AG04450 (cell line): ENCODE results near the gene SLC27A3. TPM values are rescaled to one million over a fixed set of nuclear protein-coding genes. Genes with fewer than 3 reads are reported as not detected.

Source experiments
- CTCF ChIA-PET: fragments of 300-600, 350-600 bp; formaldehyde crosslinking; extraction: SDS; loops from one replicate; lab custom pipeline; 2022; ENCODE audit warnings: antibody characterized with exemption, inconsistent platforms; lab: Charles Lee
- POLR2A ChIA-PET: fragments of 350-600 bp; formaldehyde crosslinking; extraction: SDS; loops from one replicate; lab custom pipeline; 2021; ENCODE audit warnings: antibody characterized with exemption, inconsistent platforms; lab: Yijun Ruan, JAX
- DNase-seq: peaks from one replicate; pipeline ENCODE4 v3.0.0-alpha.2; 2011; ENCODE audit warnings: low read depth, low spot score
- H3K27ac ChIP-seq: one replicate; pipeline ENCODE4 v1.5.1; 2012; ENCODE audit warnings: low read depth, low read length, control low read depth
- H3K27me3 ChIP-seq: one replicate; pipeline ENCODE4 v1.6.0; 2012; ENCODE audit warnings: low read length; ENCODE audit not compliant: control insufficient read depth, insufficient read depth
- H3K4me3 ChIP-seq: 2 replicates; pipeline ENCODE4 v1.5.1; 2011; ENCODE audit warnings: mild to moderate bottlenecking, low read depth, low read length, control low read depth
- H3K9me3 ChIP-seq: 2 replicates; pipeline ENCODE4 v1.5.1; 2012; ENCODE audit warnings: low read length; ENCODE audit not compliant: control insufficient read depth, insufficient read depth
- polyA plus RNA-seq: library from polyadenylated mRNA; depleted of rRNA; stranded (reverse); fragments of >200 nt; gene quantifications from 2 replicates; pipeline ENCODE4 v1.2.3, GENCODE V29; 2011
- TF ChIP-seq, protein P1 (sequence below): IDR thresholded peaks from 2 replicates; pipeline ENCODE4 v1.5.1; 2011; ENCODE audit warnings: low read depth, low read length, control low read depth, inconsistent platforms

Gene SLC27A3
- polyA plus RNA-seq, 1 experiment, result 9.9 TPM

DNA sequence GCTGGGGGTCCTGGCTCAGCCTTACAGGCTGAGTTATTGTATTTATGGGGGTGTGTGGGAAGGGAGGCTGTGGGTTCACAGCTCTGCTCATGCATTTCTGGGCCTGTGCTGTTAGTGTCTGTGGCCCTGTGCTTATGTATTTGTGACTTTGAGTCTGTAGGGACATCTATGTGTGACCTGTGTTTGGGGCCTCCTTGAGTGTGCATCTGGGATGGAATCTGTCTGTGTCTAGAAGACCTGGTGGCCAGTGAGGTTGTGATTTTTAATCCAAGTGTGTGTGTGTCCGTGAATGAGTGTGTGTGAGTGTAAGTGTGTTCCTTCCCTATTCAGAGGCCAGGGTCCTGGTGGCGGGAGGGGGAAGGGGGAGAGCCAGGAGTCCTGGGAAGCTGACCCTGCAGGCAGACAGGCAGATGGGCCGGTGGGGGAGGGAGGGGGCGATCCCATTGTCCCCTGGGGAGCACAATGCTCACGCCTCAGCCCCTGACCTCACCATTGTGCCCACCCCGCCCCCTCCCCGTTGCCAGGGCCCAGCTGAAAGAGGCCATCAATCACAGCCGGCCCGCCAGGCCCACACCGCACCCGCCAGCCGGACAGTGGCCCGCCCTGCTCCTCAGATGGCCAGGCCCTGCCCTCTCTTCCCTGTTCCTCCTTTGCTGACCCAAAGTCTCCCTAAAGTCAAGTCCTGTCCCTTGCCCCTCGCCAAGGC, 19.6 kb downstream of the SLC27A3 start:
- no peak for DNase-seq
- no peaks in the 10 kb centered on the region for H3K27me3 ChIP-seq
- no peak overlapping the region for H3K27ac ChIP-seq
- TF ChIP-seq, protein P1, sequence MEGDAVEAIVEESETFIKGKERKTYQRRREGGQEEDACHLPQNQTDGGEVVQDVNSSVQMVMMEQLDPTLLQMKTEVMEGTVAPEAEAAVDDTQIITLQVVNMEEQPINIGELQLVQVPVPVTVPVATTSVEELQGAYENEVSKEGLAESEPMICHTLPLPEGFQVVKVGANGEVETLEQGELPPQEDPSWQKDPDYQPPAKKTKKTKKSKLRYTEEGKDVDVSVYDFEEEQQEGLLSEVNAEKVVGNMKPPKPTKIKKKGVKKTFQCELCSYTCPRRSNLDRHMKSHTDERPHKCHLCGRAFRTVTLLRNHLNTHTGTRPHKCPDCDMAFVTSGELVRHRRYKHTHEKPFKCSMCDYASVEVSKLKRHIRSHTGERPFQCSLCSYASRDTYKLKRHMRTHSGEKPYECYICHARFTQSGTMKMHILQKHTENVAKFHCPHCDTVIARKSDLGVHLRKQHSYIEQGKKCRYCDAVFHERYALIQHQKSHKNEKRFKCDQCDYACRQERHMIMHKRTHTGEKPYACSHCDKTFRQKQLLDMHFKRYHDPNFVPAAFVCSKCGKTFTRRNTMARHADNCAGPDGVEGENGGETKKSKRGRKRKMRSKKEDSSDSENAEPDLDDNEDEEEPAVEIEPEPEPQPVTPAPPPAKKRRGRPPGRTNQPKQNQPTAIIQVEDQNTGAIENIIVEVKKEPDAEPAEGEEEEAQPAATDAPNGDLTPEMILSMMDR, result no peak
- no peak overlapping the region for H3K4me3 ChIP-seq
- ChIA-PET CTCF (interaction anchor here (0.7 to 4.3 kb wide), 2 partner anchors 191 to 250 kb away, joined by 6 to 44 read pairs; partner anchors contain the start of gene RAB13), POLR2A (interaction anchor here (0.6 kb wide), 1 partner anchor 195 kb away, joined by 3 read pairs; no protein-coding TSS in a partner anchor)
- H3K9me3 ChIP-seq, result peaks cover 4% of the 10 kb centered on the region; the same call in 1 of the 2 replicates

DNA sequence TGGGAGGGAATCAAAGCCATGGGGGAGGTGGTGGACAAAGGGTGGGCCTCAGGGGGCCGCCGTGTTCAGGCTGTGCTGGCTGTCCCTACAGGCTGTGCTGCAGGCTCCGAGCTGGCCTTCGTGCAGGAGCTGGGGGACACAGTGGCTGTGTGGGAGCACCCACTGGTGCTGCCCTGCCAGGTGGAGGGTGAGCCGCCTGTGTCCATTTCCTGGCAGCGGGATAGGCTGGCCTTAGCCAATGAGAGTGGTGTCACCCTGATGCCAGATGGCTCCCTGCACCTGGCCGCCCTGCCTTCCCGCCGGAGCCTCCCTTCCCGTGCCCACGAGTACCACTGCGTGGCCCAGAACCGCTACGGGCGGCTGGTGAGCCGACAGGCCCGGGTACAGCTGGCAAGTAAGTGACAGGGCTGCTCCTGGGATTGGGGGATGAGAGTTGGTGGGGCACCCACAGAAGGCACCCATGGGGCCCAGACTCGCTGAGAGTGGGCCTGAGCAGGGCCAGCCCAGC, 20.2 kb downstream of the SLC27A3 start:
- Histone ChIP-seq H3K27me3 (no peaks in the 10 kb centered on the region), H3K9me3 (peaks cover 4% of the 10 kb centered on the region; the same call in 1 of the 2 replicates), H3K4me3 (no peak overlapping the region), H3K27ac (no peak overlapping the region)
- DNase-seq, result no peak
- ChIA-PET CTCF (interaction anchor here (0.7 to 4.3 kb wide), 2 partner anchors 191 to 249 kb away, joined by 6 to 44 read pairs; partner anchors contain the start of gene RAB13), POLR2A (no interaction called here)
- TF ChIP-seq, protein P1, result no peak

GRCh38 chr1:153795934-153796785, 21.0 kb downstream of the SLC27A3 start:
- Histone ChIP-seq H3K4me3 (no peak overlapping the region), H3K9me3 (peaks cover 4% of the 10 kb centered on the region; the same call in 1 of the 2 replicates), H3K27me3 (no peaks in the 10 kb centered on the region), H3K27ac (no peak overlapping the region)
- no peak for DNase-seq
- TF ChIP-seq, protein P1, result no peak
- ChIA-PET POLR2A (no interaction called here), CTCF (interaction anchor here (0.5 to 4.3 kb wide), 13 partner anchors 9 to 446 kb away, joined by 3 to 44 read pairs (median 4); partner anchors contain the start of genes DENND4B, NPR1 and RAB13)

- TF ChIP-seq, protein P1, result peak; percentile 82
- CTCF ChIA-PET, result interaction anchor here (0.5 to 4.3 kb wide), 16 partner anchors 9 to 445 kb away, joined by 3 to 44 read pairs (median 4); partner anchors contain the start of genes DENND4B, JTB, NPR1 and RAB13
- H3K4me3 ChIP-seq, result no peak overlapping the region
- POLR2A ChIA-PET, result no interaction called here
- H3K9me3 ChIP-seq, result peaks cover under 1% of the 10 kb centered on the region; the same call in 1 of the 2 replicates
- peak; percentile 21 for DNase-seq
- no peaks in the 10 kb centered on the region for H3K27me3 ChIP-seq
- no peak overlapping the region for H3K27ac ChIP-seq
These were observed 21.8 kb downstream of the SLC27A3 start for GRCh38 chr1:153796786-153797659.
